Measurements from ENCODE around the gene KCNG3. TPM values are rescaled to one million over a fixed set of nuclear protein-coding genes. Genes with fewer than 3 reads are reported as not detected.

KCNG3 gene
- total RNA-seq, 1 donor: not detected

GRCh38 chr2:42436370-42436769 lies 57.4 kb downstream of the KCNG3 start:
- no peak for DNase-seq (ENCODE audit: low read depth)
- no peak for TF ChIP-seq CTCF (IDR thresholded peaks at IDR 0.05; ENCODE audit: insufficient read depth, low read depth, low read length)
- no peak overlapping the region for H3K4me3 ChIP-seq (ENCODE audit: low read depth, low read length)

DNA sequence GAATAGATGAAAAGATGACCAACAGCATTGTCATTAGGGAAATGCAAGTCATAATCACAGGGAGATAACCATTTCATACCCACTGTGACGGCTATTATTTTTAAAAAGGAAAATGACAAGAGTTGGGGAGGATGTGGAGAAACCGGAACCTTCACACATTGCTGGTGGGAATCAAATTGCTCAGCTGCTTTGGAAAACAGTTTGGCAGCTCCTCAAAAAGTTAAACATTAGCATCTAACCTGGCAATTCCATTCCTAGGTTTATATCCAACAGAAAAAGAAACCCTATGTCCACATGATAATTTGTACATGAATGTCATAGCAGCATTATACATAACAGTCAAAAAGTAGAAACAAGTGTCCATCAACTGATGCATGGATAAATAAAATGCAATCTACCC lies 58.2 kb downstream of the KCNG3 start:
- H3K4me3 ChIP-seq (ENCODE audit: low read depth, low read length): no peak overlapping the region
- no peak for TF ChIP-seq CTCF (IDR thresholded peaks at IDR 0.05; ENCODE audit: insufficient read depth, low read depth, low read length)
- no peak for DNase-seq (ENCODE audit: low read depth)

- no peak for TF ChIP-seq CTCF (IDR thresholded peaks at IDR 0.05; ENCODE audit: insufficient read depth, low read depth, low read length)
- no peak overlapping the region for H3K4me3 ChIP-seq (ENCODE audit: low read depth, low read length)
- DNase-seq (ENCODE audit: low read depth): no peak
Observed at GRCh38 chr2:42430188-42430587, 63.6 kb downstream of the KCNG3 start.

- no peak for TF ChIP-seq CTCF (IDR thresholded peaks at IDR 0.05; ENCODE audit: insufficient read depth, low read depth, low read length)
- H3K4me3 ChIP-seq (ENCODE audit: low read depth, low read length): no peak overlapping the region
- DNase-seq (ENCODE audit: low read depth): no peak
Observed at GRCh38 chr2:42429352-42429751, 64.4 kb downstream of the KCNG3 start.

DNA sequence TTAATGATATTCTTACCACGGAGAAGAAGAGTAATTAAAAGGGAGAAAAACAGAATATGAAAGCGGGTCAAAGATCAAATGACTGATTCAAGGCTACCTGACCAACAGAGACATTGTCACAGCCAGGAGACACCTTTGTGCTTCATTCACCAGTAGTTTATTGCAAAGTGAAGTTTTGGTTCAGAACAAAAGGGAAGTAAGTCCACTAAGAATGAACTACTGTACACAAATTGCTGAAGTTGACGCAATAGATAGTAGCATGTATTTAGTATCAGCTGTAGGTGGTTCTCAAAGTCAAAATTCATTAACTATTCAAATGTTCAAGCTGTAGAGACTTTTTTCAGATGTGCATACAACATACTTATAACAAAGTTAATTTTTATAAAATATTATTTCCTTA lies 68.1 kb downstream of the KCNG3 start:
- DNase-seq (ENCODE audit: low read depth): no peak
- no peak for TF ChIP-seq CTCF (IDR thresholded peaks at IDR 0.05; ENCODE audit: insufficient read depth, low read depth, low read length)
- H3K4me3 ChIP-seq (ENCODE audit: low read depth, low read length): no peak overlapping the region

- no peak overlapping the region for H3K4me3 ChIP-seq (ENCODE audit: low read depth, low read length)
- DNase-seq (ENCODE audit: low read depth): peak; percentile 47
- no peak for TF ChIP-seq CTCF (IDR thresholded peaks at IDR 0.05; ENCODE audit: insufficient read depth, low read depth, low read length)
Observed at GRCh38 chr2:42424033-42424432, 69.7 kb downstream of the KCNG3 start.

GRCh38 chr2:42421601-42422239 lies 72.1 kb downstream of the KCNG3 start:
- TF ChIP-seq CTCF (IDR thresholded peaks at IDR 0.05; ENCODE audit: insufficient read depth, low read depth, low read length): no peak
- DNase-seq (ENCODE audit: low read depth): peak; percentile 15
- no peak overlapping the region for H3K4me3 ChIP-seq (ENCODE audit: low read depth, low read length)
